GM19035 (cell line): ENCODE measurements around the gene PACSIN1.
A peak's percentile ranks its signal among the peaks of the same experiment; 100 is the strongest.

ENCODE experiments used
- ATAC-seq: cut with Tn5 transposase; IDR thresholded peaks from one replicate; pipeline ENCODE4 v1.9.1; 2021; ENCODE audit not compliant: unreplicated experiment

PACSIN1 gene

GRCh38 chr6:34465531-34466241 lies at the start of gene PACSIN1:
Gene PACSIN1 (plus strand): TSS chr6:34466076. CDS start chr6:34526306, 60,230 bp downstream.
- ATAC-seq: no peak

- no peak for ATAC-seq
Observed at GRCh38 chr6:34416877-34417371, 49.0 kb upstream of the PACSIN1 start.

- no peak for ATAC-seq
Observed at GRCh38 chr6:34418367-34418766, 47.5 kb upstream of the PACSIN1 start.

- ATAC-seq: no peak
Observed at GRCh38 chr6:34423254-34423653, 42.6 kb upstream of the PACSIN1 start.

- ATAC-seq: no peak
Observed at GRCh38 chr6:34424200-34425131, 41.4 kb upstream of the PACSIN1 start.

- no peak for ATAC-seq
Observed at GRCh38 chr6:34425132-34425497, 40.8 kb upstream of the PACSIN1 start.

GRCh38 chr6:34425498-34426410 lies 40.1 kb upstream of the PACSIN1 start, which contains the start of gene RPS10:
Gene RPS10 (minus strand): TSS chr6:34426069. CDS start chr6:34425221, 848 bp downstream.
- peak; percentile 88 for ATAC-seq

- ATAC-seq: no peak
Observed at GRCh38 chr6:34435916-34436315, 30.0 kb upstream of the PACSIN1 start.

- ATAC-seq: no peak
Observed at GRCh38 chr6:34436803-34437643, 28.9 kb upstream of the PACSIN1 start.

GRCh38 chr6:34437644-34437970 lies 28.3 kb upstream of the PACSIN1 start:
- ATAC-seq: no peak

- no peak for ATAC-seq
Observed at GRCh38 chr6:34438705-34439104, 27.2 kb upstream of the PACSIN1 start.

GRCh38 chr6:34439442-34439841 lies 26.4 kb upstream of the PACSIN1 start:
- ATAC-seq: no peak

- ATAC-seq: no peak
Observed at GRCh38 chr6:34441526-34441925, 24.4 kb upstream of the PACSIN1 start.

- ATAC-seq: no peak
Observed at GRCh38 chr6:34445313-34445860, 20.5 kb upstream of the PACSIN1 start.

GRCh38 chr6:34447386-34447785 lies 18.5 kb upstream of the PACSIN1 start:
- no peak for ATAC-seq

GRCh38 chr6:34447910-34448309 lies 18.0 kb upstream of the PACSIN1 start:
- no peak for ATAC-seq

GRCh38 chr6:34451192-34451591 lies 14.7 kb upstream of the PACSIN1 start:
- no peak for ATAC-seq

GRCh38 chr6:34455831-34456230 lies 10.0 kb upstream of the PACSIN1 start:
- ATAC-seq: no peak

- no peak for ATAC-seq
Observed at GRCh38 chr6:34457382-34457741, 8.5 kb upstream of the PACSIN1 start.
